Measurements from ENCODE around the gene THAP11.

Gene THAP11

GRCh38 chr16:67880584-67880983 lies 38.5 kb downstream of the THAP11 start:
- Histone ChIP-seq H3K4me3 (ENCODE audit: low read depth, low read length) (no peak overlapping the region), H3K9ac (no peak overlapping the region), H3K4me2 (ENCODE audit: low read length) (no peak overlapping the region), H2AFZ (no peak overlapping the region), H3K9me3 (ENCODE audit: control insufficient read depth, low read length) (no peaks in the 10 kb centered on the region), H3K36me3 (ENCODE audit: control insufficient read depth, insufficient read depth, low read length) (no peaks in the 10 kb centered on the region), H3K27me3 (ENCODE audit: control insufficient read depth, insufficient read depth, low read length) (no peaks in the 10 kb centered on the region), H3K27ac (no peak overlapping the region), H3K79me2 (no peaks in the 10 kb centered on the region), H3K4me1 (no peaks in the 10 kb centered on the region)
- no peak for TF ChIP-seq CTCF (IDR thresholded peaks at IDR 0.05)

DNA sequence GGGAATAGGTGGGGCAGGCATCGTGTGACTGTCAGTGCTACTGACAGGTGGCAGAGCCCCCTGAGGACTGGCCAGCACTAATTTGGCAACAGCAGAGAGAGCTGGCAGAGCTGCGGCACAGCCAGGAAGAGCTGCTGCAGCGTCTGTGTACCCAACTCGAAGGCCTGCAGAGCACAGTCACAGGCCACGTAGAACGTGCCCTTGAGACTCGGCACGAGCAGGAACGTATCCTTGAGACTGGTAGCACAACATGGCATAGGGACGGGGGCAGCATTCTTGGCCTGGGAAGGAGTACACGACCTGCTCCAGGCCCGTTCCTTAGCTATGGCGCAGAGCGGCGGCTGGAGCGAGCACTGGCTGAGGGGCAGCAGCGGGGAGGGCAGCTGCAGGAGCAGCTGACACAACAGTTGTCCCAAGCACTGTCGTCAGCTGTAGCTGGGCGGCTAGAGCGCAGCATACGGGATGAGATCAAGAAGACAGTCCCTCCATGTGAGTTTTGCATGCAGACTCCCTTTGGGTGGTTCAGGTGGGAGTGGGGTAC lies 39.6 kb downstream of the THAP11 start:
- no peak overlapping the region for H3K9ac ChIP-seq
- no peak overlapping the region for H3K4me3 ChIP-seq (ENCODE audit: low read depth, low read length)
- H3K36me3 ChIP-seq (ENCODE audit: control insufficient read depth, insufficient read depth, low read length): no peaks in the 10 kb centered on the region
- no peak overlapping the region for H3K4me2 ChIP-seq (ENCODE audit: low read length)
- no peaks in the 10 kb centered on the region for H3K4me1 ChIP-seq
- H2AFZ ChIP-seq: no peak overlapping the region
- no peak for TF ChIP-seq CTCF (IDR thresholded peaks at IDR 0.05)
- no peak overlapping the region for H3K27ac ChIP-seq
- no peaks in the 10 kb centered on the region for H3K79me2 ChIP-seq
- H3K27me3 ChIP-seq (ENCODE audit: control insufficient read depth, insufficient read depth, low read length): no peaks in the 10 kb centered on the region
- H3K9me3 ChIP-seq (ENCODE audit: control insufficient read depth, low read length): no peaks in the 10 kb centered on the region

DNA sequence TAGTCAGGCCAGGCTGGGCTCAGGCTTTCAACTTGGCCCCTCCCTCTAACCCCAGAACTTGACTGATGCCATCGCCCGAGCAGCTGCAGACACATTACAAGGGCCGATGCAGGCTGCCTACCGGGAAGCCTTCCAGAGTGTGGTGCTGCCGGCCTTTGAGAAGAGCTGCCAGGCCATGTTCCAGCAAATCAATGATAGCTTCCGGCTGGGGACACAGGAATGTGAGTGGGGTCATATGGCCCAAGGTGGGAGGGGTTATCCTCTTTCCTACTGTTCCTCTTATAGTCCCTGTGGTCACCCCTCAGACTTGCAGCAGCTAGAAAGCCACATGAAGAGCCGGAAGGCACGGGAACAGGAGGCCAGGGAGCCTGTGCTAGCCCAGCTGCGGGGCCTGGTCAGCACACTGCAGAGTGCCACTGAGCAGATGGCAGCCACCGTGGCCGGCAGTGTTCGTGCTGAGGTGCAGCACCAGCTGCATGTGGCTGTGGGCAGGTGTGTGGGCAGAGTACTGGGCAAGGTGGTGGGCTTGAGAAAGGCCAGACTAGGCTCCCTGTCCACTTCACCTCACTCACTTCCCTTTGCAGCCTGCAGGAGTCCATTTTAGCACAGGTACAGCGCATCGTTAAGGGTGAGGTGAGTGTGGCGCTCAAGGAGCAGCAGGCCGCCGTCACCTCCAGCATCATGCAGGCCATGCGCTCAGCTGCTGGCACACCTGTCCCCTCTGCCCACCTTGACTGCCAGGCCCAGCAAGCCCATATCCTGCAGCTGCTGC lies 40.4 kb downstream of the THAP11 start:
- Histone ChIP-seq H3K9me3 (ENCODE audit: control insufficient read depth, low read length) (no peaks in the 10 kb centered on the region), H3K27ac (no peak overlapping the region), H3K4me2 (ENCODE audit: low read length) (no peak overlapping the region), H3K9ac (no peak overlapping the region), H3K4me1 (no peaks in the 10 kb centered on the region), H3K27me3 (ENCODE audit: control insufficient read depth, insufficient read depth, low read length) (no peaks in the 10 kb centered on the region), H3K4me3 (ENCODE audit: low read depth, low read length) (no peak overlapping the region), H2AFZ (no peak overlapping the region), H3K36me3 (ENCODE audit: control insufficient read depth, insufficient read depth, low read length) (no peaks in the 10 kb centered on the region), H3K79me2 (no peaks in the 10 kb centered on the region)
- no peak for TF ChIP-seq CTCF (IDR thresholded peaks at IDR 0.05)

DNA sequence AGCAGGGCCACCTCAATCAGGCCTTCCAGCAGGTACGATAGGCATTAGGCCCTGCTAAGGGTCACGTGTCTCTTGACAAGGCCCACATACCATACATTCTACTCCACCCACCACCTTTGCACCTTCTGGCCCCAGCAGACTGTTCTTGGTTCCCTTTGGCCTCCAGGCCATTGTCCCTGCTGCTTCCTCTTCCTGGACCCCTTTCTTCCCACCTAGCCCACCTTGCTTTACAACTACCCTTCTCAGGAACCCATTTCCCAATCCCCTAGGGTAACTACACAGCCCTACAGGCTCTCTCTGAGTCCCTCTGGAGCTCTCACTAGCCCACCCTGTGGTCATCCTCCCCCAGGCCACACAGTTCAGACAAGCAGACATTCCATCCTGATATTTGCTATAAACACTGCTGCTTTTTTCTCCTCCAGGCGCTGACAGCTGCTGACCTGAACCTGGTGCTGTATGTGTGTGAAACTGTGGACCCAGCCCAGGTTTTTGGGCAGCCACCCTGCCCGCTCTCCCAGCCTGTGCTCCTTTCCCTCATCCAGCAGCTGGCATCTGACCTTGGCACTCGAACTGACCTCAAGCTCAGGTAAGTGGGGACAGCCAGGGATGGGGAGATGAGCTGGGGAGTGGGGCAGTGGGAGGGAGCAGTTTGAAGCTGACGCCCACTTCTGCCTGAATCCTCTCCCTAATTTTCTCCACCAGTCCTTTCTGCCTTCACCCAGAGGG lies 41.2 kb downstream of the THAP11 start:
- no peaks in the 10 kb centered on the region for H3K9me3 ChIP-seq (ENCODE audit: control insufficient read depth, low read length)
- no peak overlapping the region for H3K27ac ChIP-seq
- no peak for TF ChIP-seq CTCF (IDR thresholded peaks at IDR 0.05)
- no peaks in the 10 kb centered on the region for H3K36me3 ChIP-seq (ENCODE audit: control insufficient read depth, insufficient read depth, low read length)
- H3K27me3 ChIP-seq (ENCODE audit: control insufficient read depth, insufficient read depth, low read length): no peaks in the 10 kb centered on the region
- no peak overlapping the region for H3K4me2 ChIP-seq (ENCODE audit: low read length)
- no peak overlapping the region for H3K4me3 ChIP-seq (ENCODE audit: low read depth, low read length)
- H3K9ac ChIP-seq: no peak overlapping the region
- H2AFZ ChIP-seq: no peak overlapping the region
- no peaks in the 10 kb centered on the region for H3K4me1 ChIP-seq
- H3K79me2 ChIP-seq: no peaks in the 10 kb centered on the region
